Smooth muscle cell of the brain vasculature (primary cell): Measurements from ENCODE around the gene PAXX.

Experiments
- DNase-seq: peaks from one replicate; pipeline ENCODE4 v3.0.0-alpha.2; 2012; ENCODE audit warnings: low read depth, low spot score

The PAXX gene

GRCh38 chr9:136968333-136969127, 23.7 kb upstream of the PAXX start:
- DNase-seq, result no peak

GRCh38 chr9:136969150-136969549, 23.1 kb upstream of the PAXX start:
- DNase-seq, result no peak

DNA sequence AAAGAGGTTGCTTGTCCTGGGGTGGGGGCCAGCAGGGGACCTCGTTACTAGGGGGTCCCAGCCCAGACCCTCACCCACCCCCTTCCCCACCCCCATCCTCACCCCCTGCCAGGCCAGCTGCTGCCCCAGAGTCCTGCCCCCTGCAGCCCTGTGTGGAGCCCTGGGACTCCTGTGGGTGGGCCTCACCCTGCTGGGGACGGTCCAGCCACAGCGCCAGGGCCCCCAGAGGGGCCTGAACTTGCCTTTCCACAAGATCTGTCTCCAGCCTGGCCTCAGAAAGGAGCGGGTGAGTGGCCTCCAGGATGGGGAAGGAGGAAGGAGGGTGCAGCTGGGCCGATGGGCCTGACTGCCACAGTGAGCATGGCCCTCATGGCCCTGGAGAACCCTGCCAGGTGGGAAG, 22.4 kb upstream of the PAXX start:
- DNase-seq, result no peak

GRCh38 chr9:136970361-136970760, 21.9 kb upstream of the PAXX start:
- DNase-seq, result no peak

DNA sequence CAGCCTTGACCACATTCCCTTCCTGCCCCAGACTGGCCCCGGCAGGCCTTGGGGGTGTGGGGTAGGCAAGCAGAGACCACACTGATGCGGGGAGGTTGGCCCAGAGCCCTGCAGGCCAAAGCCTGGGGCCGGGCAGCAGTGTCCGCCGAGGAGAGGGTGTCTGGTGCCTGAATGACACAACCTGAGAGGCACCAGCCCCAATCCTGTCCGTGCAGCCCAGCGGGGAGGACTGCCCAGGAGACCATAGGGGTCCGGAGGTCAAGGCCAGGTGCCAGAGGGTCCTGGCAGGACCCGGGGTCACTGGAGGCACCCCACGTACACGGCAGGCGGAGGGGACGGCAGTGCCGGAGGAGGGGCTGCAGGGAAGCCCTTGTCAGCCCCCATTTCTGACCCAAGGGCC, 20.5 kb upstream of the PAXX start:
- no peak for DNase-seq

GRCh38 chr9:136972335-136972734, 19.9 kb upstream of the PAXX start:
- no peak for DNase-seq

GRCh38 chr9:136972743-136973142, 19.5 kb upstream of the PAXX start:
- no peak for DNase-seq

GRCh38 chr9:136973618-136974617, 18.3 kb upstream of the PAXX start:
- no peak for DNase-seq

GRCh38 chr9:136974817-136975535, 17.2 kb upstream of the PAXX start:
- DNase-seq, result no peak

- no peak for DNase-seq
Observed at GRCh38 chr9:136975644-136976043, 16.6 kb upstream of the PAXX start.

DNA sequence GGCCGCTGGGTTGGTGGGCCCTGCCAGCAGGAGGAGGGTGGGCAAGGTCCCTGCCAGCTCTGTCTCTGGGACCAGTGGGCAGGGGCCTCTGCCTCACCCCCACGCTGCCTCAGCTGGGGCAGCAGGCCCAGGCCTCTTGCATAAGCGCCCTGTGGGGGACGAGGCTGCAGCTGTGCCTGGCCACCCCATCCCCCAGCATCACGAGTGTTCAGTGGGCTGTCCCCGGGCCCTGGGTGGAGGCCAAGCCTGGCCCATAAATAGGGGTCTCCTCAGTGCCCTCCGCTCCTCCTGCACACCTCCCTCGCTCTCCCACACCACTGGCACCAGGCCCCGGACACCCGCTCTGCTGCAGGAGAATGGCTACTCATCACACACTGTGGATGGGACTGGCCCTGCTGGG, 15.0 kb upstream of the PAXX start, which contains the start of gene PTGDS:
TSS of gene PTGDS (plus strand) at position 282 of the 400 bp plus-strand sequence. CDS start at position 357, 75 bp downstream.
- DNase-seq, result no peak

DNA sequence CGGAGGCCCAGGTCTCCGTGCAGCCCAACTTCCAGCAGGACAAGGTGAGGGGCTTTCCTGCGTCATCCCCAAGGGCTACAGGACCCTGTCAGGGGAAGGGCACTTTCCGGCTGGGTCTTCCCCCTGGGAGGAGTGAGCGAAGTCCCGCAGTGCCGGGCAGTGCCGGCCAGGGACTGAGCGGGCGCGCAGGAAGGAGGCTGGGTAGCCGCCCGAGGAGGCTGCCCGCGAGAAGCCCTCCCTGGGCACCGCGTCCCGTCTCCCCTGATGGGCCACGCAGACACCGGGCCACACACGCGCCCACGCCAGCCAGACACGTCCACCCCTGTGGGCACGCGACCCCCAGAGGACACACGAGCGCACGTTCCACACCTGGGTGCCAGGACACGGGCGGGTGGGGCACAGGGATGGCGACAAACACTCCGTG, 14.6 kb upstream of the PAXX start:
- DNase-seq, result no peak

- no peak for DNase-seq
Observed at GRCh38 chr9:136978073-136978864, 14.0 kb upstream of the PAXX start.

DNA sequence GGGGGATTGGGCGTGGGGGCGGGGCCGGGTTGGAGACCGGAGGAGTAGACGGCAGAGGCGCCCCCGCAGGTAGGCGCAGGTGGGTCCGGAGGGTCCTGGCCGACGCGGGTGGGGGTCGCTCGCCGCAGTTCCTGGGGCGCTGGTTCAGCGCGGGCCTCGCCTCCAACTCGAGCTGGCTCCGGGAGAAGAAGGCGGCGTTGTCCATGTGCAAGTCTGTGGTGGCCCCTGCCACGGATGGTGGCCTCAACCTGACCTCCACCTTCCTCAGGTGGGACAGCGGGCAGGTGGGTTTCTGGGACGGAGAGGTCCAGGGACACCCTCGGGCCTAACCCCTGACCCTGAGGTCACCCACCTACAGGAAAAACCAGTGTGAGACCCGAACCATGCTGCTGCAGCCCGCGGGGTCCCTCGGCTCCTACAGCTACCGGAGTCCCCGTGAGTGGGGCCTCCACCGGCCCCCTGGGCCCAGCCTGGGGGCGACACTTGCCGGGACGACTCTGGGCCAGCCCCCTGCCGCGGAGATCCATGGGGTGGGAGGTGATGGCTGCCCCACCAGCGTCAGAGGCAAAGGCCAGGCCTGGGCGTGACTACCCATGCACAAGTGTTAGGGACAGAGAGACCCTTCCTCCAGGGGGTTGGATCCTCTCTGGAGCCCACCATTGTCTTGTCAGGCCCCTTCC, 13.2 kb upstream of the PAXX start:
- no peak for DNase-seq

- no peak for DNase-seq
Observed at GRCh38 chr9:136979769-136980587, 12.2 kb upstream of the PAXX start.

GRCh38 chr9:136980669-136981478, 11.3 kb upstream of the PAXX start:
- no peak for DNase-seq

DNA sequence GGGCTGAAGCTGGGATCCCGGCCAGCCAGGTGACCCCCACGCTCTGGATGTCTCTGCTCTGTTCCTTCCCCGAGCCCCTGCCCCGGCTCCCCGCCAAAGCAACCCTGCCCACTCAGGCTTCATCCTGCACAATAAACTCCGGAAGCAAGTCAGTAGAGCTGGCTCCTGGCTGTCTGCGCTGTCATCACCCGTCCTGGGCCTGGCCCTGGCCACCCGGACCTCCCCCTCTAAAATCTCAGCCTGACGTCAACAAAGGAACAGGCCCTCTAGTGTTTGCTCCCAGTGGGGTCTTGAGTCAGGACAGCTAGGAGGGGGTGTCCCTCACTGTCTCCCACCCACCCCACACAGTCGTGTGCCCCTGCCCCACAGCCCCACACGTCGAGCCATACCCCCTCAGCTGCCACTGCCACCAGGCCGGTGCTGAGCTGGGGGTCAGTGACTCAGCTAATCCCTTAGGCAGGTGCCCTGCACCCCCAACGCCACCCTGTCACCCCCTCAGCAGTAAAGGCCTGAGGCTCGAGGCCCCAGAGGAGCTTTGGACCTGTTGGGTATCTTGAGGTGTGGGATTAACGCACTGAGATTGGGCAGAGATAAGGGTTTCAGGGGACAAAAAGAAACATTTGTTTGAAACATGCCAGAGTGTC, 10.5 kb upstream of the PAXX start:
- DNase-seq, result no peak
